ENCODE results near the gene PRXL2B. TPM values are rescaled to one million over a fixed set of nuclear protein-coding genes. Genes with fewer than 3 reads are reported as not detected.

The PRXL2B gene
- total and polyA plus RNA-seq, 10 of the 15 experiments (the other 5 are each of a cell fraction or from before 2014, with no cell fraction given) = 0.44 to 5.6 (median 4.0) TPM

GRCh38 chr1:2548068-2548589 is 38.4 kb upstream of the PRXL2B start (continued):
- TF ChIP-seq EP300 (IDR thresholded peaks at IDR 0.05; ENCODE audit: borderline replicate concordance in 1 of 2, control insufficient read depth in 1 of 2, low read depth in 2 of 2, low read length in 2 of 2) = no peak
- no peak for TF ChIP-seq SUZ12 (IDR thresholded peaks at IDR 0.05; ENCODE audit: unreplicated experiment)
- TF ChIP-seq RBBP5 (conservative IDR thresholded peaks at IDR 0.05) = no peak
- TF ChIP-seq BCLAF1 (IDR thresholded peaks at IDR 0.05) = no peak
- TF ChIP-seq GATAD2B (conservative IDR thresholded peaks at IDR 0.05; ENCODE audit: low read depth) = peak; percentile 65; the same call in 1 of the 2 replicates
- no peak for TF ChIP-seq ATF2 (IDR thresholded peaks at IDR 0.05; ENCODE audit: low read length)
- peak; percentile 46; the same call in 1 of the 2 replicates for TF ChIP-seq RUNX3 (IDR thresholded peaks at IDR 0.05; ENCODE audit: low read length)
- TF ChIP-seq CHD1 (IDR thresholded peaks at IDR 0.05; ENCODE audit: low read depth, low read length) = no peak; the same call in 1 of the 2 replicates
- TF ChIP-seq SIN3A (IDR thresholded peaks at IDR 0.05; ENCODE audit: low read depth, low read length) = no peak
- no peak for TF ChIP-seq GABPA (IDR thresholded peaks at IDR 0.05; ENCODE audit: low read depth)
- TF ChIP-seq NFYA (IDR thresholded peaks at IDR 0.05; ENCODE audit: borderline replicate concordance, low read depth, low read length) = no peak
- TF ChIP-seq RELA (IDR thresholded peaks at IDR 0.05; ENCODE audit: borderline replicate concordance, partially characterized antibody) = no peak
- TF ChIP-seq ZNF622 (IDR thresholded peaks at IDR 0.05) = no peak
- no peak for TF ChIP-seq RCOR1 (conservative IDR thresholded peaks at IDR 0.05; ENCODE audit: low read depth, low read length)
- TF ChIP-seq IRF4 (IDR thresholded peaks at IDR 0.05; ENCODE audit: low read depth, low read length) = no peak; the same call in 1 of the 2 replicates
- TF ChIP-seq JUNB (IDR thresholded peaks at IDR 0.05) = no peak
- TF ChIP-seq BRCA1 (IDR thresholded peaks at IDR 0.05; ENCODE audit: low read depth, low read length) = no peak
- no peak for TF ChIP-seq PRDM15 (CRISPR knock-in tag; IDR thresholded peaks at IDR 0.05)
- no peak for TF ChIP-seq ZBED1 (IDR thresholded peaks at IDR 0.05; ENCODE audit: borderline replicate concordance)
- no peak for TF ChIP-seq SMAD5 (IDR thresholded peaks at IDR 0.05; ENCODE audit: low read depth)
- no peak; the same call in 1 of the 2 replicates for TF ChIP-seq TCF3 (IDR thresholded peaks at IDR 0.05; ENCODE audit: borderline replicate concordance, insufficient read depth, low read depth, low read length)
- no peak for TF ChIP-seq CBX3 (IDR thresholded peaks at IDR 0.05; ENCODE audit: borderline replicate concordance, low read depth)
- TF ChIP-seq POU2F2 (IDR thresholded peaks at IDR 0.05; ENCODE audit: borderline replicate concordance, low read depth, low read length) = 0 out of 3 replicates have a peak, but pooled peaks have one; percentile 4

All from GM12878 (cell line).